Small intestine (tissue), 16 donors: Measurements from ENCODE around the gene MYH4. TPM values are rescaled to one million over a fixed set of nuclear protein-coding genes. Genes with fewer than 3 reads are reported as not detected.

ENCODE experiments used
- DNase-seq, 2 donors: peaks; one replicate each; pipeline versions ENCODE4 v3.0.0 to v3.0.0-alpha.2; 2013
- FAIRE-seq: peaks from 2 replicates; lab custom pipeline; 2012; peaks lifted over from hg19 to GRCh38; lab: Jason Lieb, UNC
- H3K27ac ChIP-seq, 3 donors: one replicate each; pipeline ENCODE4 v1.5.1; 2013; ENCODE audit warnings: low read length in 2 of 3, mild to moderate bottlenecking in 2 of 3, control low read depth in 1 of 3, inconsistent platforms in 1 of 3, low read depth in 1 of 3, moderate library complexity in 1 of 3
- H3K27me3 ChIP-seq, 3 donors: one replicate each; pipeline ENCODE4 v1.6.1; 2013; ENCODE audit warnings: low read length in 3 of 3, inconsistent platforms in 1 of 3; ENCODE audit not compliant: control insufficient read depth in 3 of 3, insufficient read depth in 3 of 3
- H3K36me3 ChIP-seq, 3 donors: one replicate each; pipeline ENCODE4 v1.6.1; 2013; ENCODE audit warnings: low read length in 3 of 3, inconsistent platforms in 1 of 3, low read depth in 1 of 3, mild to moderate bottlenecking in 1 of 3, moderate library complexity in 1 of 3; ENCODE audit not compliant: control insufficient read depth in 3 of 3, insufficient read depth in 2 of 3
- H3K4me1 ChIP-seq, 3 donors: one replicate each; pipeline ENCODE4 v1.6.1; 2013; ENCODE audit warnings: low read length in 2 of 3, inconsistent platforms in 1 of 3, low read depth in 1 of 3, mild to moderate bottlenecking in 1 of 3, moderate library complexity in 1 of 3; ENCODE audit not compliant: control insufficient read depth in 3 of 3, insufficient read depth in 2 of 3
- H3K4me3 ChIP-seq, 3 donors: one replicate each; pipeline ENCODE4 v1.5.1; 2013; ENCODE audit warnings: low read length in 3 of 3, control low read depth in 1 of 3, inconsistent platforms in 1 of 3, low read depth in 1 of 3, mild to moderate bottlenecking in 1 of 3, moderate library complexity in 1 of 3
- H3K9me3 ChIP-seq, 2 donors: one replicate each; pipeline ENCODE4 v1.6.1; 2013; ENCODE audit warnings: low read depth in 1 of 2, low read length in 1 of 2; ENCODE audit not compliant: control insufficient read depth in 2 of 2, insufficient read depth in 1 of 2
- whole genome bisulfite sequencing, 3 donors: extraction: QIAGEN DNeasy Blood & Tissue Kit; methylation state at CpG; one replicate each; pipeline ENCODE4 v1.1.7; 2013; 5-methylcytosine and 5-hydroxymethylcytosine counted together
- long read RNA-seq, 10 donors: transcript quantifications; one replicate each; lab custom pipeline, GENCODE V29; 2026
- polyA plus RNA-seq, 4 donors: library from polyadenylated mRNA; stranded (reverse) in 3 of 4; unstranded in 1 of 4; fragments of 200-250 nt in 3 of 4; fragments of 120-200 nt in 1 of 4; gene quantifications; one replicate each; pipeline versions ENCODE4 v1.2.1 to v1.2.3, GENCODE V29; 2013
- donor health status: healthy with polysubstance abuse.
- donor health status: control.
- donor health status: control.
- donor health status: Bipolar disorder and iron deficiency.
- donor health status: healthy.

MYH4 gene
- under 1 TPM in 2 of 4 donors, not detected in 2; 0.01 to 0.55 TPM for polyA plus RNA-seq
- long read RNA-seq, donor 1: 0 reads
- long read RNA-seq, donor 2: 0 reads
- long read RNA-seq, donor 3: 0 reads
- long read RNA-seq, donor 4: 0 reads
- long read RNA-seq, donor 5: 0 reads
- long read RNA-seq, donor 6: 0 reads
- long read RNA-seq, donor 7: 0 reads
- long read RNA-seq, donor 8: 0 reads
- long read RNA-seq, donor 9: 0 reads
- long read RNA-seq, donor 10: 0 reads

GRCh38 chr17:10469459-10469858 lies at the start of gene MYH4:
Gene MYH4 (minus strand): TSS chr17:10469559. CDS start chr17:10466745, 2,814 bp downstream.
- Histone ChIP-seq H3K36me3 (no peaks in the 10 kb centered on the region), H3K4me3 (no peak within 1 kb of the TSS), H3K27ac (no peak within 1 kb of the TSS), H3K4me1 (no peaks in the 10 kb centered on the region), H3K9me3 (no peaks in the 10 kb centered on the region), H3K27me3 (no peaks in the 10 kb centered on the region)
- DNase-seq (no peak), FAIRE-seq (no peak)
- 65 to 75% (median 67%) methylated on average over 1 of the region's 1 CpG for WGBS, 3 donors

DNA sequence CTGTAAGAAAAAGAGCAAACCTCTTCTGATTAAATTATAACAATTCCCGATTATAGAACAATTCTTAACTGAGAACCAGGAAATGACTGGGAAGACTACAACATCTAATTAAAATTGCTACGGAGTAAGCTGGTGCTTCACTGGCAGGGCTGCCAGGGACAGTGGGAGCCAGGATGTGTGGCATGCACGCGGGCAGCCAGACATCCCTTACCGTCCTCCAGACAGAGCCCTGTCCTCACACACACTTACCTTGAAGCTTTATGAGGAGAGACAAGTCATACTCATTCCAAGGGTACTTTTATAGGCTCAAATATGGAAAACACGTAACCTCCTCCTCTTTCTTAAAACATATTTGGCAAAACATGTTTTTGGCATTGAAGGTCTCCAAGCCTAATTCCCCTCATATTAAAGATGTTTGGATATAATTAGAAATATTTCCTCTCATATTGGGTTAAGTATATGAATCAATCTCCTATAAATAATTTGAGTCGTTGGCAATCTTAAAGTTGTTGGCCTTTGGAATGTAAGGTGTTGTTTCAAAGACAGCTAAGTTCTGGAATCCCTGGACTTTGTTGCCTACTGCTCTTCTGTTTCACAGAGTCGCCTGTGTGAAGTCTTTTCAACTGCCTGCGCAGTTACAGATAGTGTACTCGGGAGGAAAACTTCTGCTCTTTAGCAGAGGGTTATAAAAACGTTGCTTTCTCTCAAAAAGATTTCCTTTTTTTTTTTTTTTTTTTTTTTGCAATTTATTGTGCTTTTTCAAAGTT lies 49.1 kb upstream of the MYH4 start, which contains the start of gene MYH1:
MYH1 (minus strand) TSS at position 272 of the 767 bp plus-strand sequence. CDS start 1,900 bp downstream, outside the sequence.
- Histone ChIP-seq H3K36me3 (no peaks in the 10 kb centered on the region), H3K4me1 (no peaks in the 10 kb centered on the region), H3K27ac (no peak within 1 kb of the TSS), H3K4me3 (no peak within 1 kb of the TSS), H3K27me3 (no peaks in the 10 kb centered on the region), H3K9me3 (no peaks in the 10 kb centered on the region)
- FAIRE-seq (no peak), DNase-seq (peak; percentile 6 to 10)
- 60 to 70% (median 66%) methylated on average over 11 of the region's 11 CpGs for WGBS, 3 donors

DNA sequence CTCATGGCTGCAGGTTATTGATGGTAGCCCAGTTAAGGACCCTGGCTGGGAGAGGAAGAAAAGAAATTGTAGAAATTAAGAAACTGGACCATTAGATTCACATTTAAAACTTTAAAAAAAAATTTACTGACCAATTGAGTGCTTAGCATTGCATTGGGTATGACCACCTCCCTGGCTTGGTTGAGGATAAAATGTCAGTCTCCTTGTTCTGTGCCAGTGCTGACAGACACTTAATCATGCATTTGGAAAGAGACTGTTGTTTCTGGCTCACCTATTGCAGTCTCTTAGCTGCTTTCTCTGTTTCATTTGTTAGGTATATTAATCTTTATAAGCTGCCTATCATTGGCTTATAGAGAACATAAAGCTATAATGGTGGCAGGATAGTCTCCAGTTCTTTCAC lies 47.3 kb upstream of the MYH4 start:
- no peak overlapping the region for H3K27ac ChIP-seq
- no peaks in the 10 kb centered on the region for H3K27me3 ChIP-seq
- H3K4me1 ChIP-seq: no peaks in the 10 kb centered on the region
- DNase-seq (no peak), FAIRE-seq (no peak)
- no peaks in the 10 kb centered on the region for H3K36me3 ChIP-seq
- H3K9me3 ChIP-seq: no peaks in the 10 kb centered on the region
- H3K4me3 ChIP-seq: no peak overlapping the region

GRCh38 chr17:10516065-10516464 lies 46.7 kb upstream of the MYH4 start:
- H3K36me3 ChIP-seq: no peaks in the 10 kb centered on the region
- H3K27ac ChIP-seq: no peak overlapping the region
- no peak overlapping the region for H3K4me3 ChIP-seq
- H3K4me1 ChIP-seq: no peaks in the 10 kb centered on the region
- DNase-seq (no peak), FAIRE-seq (no peak)
- H3K9me3 ChIP-seq: no peaks in the 10 kb centered on the region
- WGBS, 3 donors: 87 to 90% (median 87%) methylated on average over 7 of the region's 7 CpGs
- no peaks in the 10 kb centered on the region for H3K27me3 ChIP-seq

GRCh38 chr17:10513299-10514067 lies 44.1 kb upstream of the MYH4 start:
- no peaks in the 10 kb centered on the region for H3K36me3 ChIP-seq
- FAIRE-seq: no peak
- H3K27ac ChIP-seq: no peak overlapping the region
- H3K9me3 ChIP-seq: no peaks in the 10 kb centered on the region
- no peaks in the 10 kb centered on the region for H3K27me3 ChIP-seq
- no peak overlapping the region for H3K4me3 ChIP-seq
- DNase-seq: no peak
- 69 to 87% (median 77%) methylated on average over 6 of the region's 6 CpGs for WGBS, 3 donors
- no peaks in the 10 kb centered on the region for H3K4me1 ChIP-seq

DNA sequence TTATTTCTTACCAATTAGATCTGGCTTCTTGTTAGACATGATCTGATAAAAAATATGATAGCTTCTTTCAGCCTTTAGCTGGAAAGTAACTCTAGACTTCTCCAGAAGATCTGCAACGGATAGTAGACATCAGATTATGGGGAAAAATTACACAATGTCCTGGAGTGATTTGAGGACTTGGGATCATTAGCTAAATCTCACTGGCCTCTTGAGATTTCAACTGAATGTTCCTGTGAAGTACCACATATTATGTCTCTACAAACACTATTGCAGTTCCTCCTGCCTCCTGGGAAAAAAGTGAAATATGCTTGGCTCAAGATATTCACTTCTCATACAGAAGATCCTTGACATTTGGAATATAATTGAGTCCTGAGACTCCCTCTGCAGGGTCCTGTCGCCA lies 43.5 kb upstream of the MYH4 start:
- WGBS, 3 donors: 68 to 91% (median 70%) methylated on average over 2 of the region's 2 CpGs
- FAIRE-seq (no peak), DNase-seq (no peak)
- Histone ChIP-seq H3K27me3 (no peaks in the 10 kb centered on the region), H3K27ac (no peak overlapping the region), H3K9me3 (no peaks in the 10 kb centered on the region), H3K36me3 (no peaks in the 10 kb centered on the region), H3K4me3 (no peak overlapping the region), H3K4me1 (no peaks in the 10 kb centered on the region)

DNA sequence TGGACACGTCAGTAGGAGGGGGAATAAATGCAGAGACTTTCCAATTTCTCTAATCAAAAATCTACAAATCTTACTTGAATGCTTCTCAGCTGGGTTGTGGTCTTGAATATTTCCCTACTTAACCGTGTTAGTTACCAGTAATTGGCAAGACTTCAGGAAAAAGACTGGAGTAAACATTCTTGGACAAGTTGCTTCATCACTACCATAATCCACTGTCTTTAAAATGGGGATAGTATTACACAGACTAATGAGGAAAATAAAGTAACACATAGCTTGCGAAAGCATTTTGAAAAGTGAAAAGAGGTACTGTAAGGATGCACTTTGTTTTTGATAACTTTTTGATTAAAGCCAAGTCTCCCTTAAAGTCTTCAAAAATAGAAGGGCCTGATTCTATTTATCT lies 30.6 kb upstream of the MYH4 start:
- no peak for DNase-seq
- Histone ChIP-seq H3K4me1 (no peaks in the 10 kb centered on the region), H3K4me3 (no peak overlapping the region), H3K36me3 (no peaks in the 10 kb centered on the region), H3K27ac (no peak overlapping the region), H3K27me3 (no peaks in the 10 kb centered on the region), H3K9me3 (no peaks in the 10 kb centered on the region)
- no peak for FAIRE-seq
- WGBS, 3 donors: 78 to 84% (median 79%) methylated on average over 3 of the region's 3 CpGs

DNA sequence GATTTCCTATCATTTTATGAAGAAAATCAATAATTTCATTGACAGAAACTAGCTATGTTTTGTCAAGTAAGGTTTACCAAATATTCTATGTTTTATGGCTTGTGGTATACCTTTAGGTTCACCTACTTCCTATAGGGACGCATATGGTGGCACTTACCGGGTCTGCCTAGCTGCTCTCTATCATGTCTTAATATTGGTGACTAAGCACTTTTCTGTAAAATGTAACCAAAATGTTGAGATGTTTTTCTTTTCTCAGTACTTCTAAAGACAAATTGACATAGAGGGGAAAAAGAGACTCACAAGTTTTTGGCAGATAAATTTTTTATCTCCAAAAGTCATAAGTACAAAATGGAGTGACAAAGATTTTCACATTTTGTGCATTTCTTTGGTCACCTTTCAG lies 22.6 kb upstream of the MYH4 start:
- H3K4me3 ChIP-seq: no peak overlapping the region
- no peak overlapping the region for H3K27ac ChIP-seq
- H3K4me1 ChIP-seq: no peaks in the 10 kb centered on the region
- H3K9me3 ChIP-seq: peaks cover 2 to 6% of the 10 kb centered on the region in 2 donors
- 94 to 97% (median 97%) methylated on average over 2 of the region's 2 CpGs for whole genome bisulfite sequencing, 3 donors
- H3K36me3 ChIP-seq: no peaks in the 10 kb centered on the region
- H3K27me3 ChIP-seq: no peaks in the 10 kb centered on the region
- FAIRE-seq (no peak), DNase-seq (no peak)
